ENCODE measurements around the gene ANO4.
A peak's percentile ranks its signal among the peaks of the same experiment; 100 is the strongest.

Gene ANO4

GRCh38 chr12:100877776-100878175 lies 83.2 kb downstream of the ANO4 start:
- Histone ChIP-seq H3K27ac (ENCODE audit: low read depth, low read length) (no peak overlapping the region), H2AFZ (ENCODE audit: low read depth, low read length, severe bottlenecking) (no peak overlapping the region), H3K79me2 (ENCODE audit: insufficient read depth, low read length) (no peaks in the 10 kb centered on the region), H3F3A (ENCODE audit: insufficient read depth) (no peaks in the 10 kb centered on the region), H3K4me3 (ENCODE audit: insufficient read depth, low read length, poor library complexity, severe bottlenecking) (no peak overlapping the region), H3K4me2 (ENCODE audit: low read depth, low read length, poor library complexity, severe bottlenecking) (no peak overlapping the region), H3K9me2 (replicated peaks; ENCODE audit: insufficient read depth, low read length) (no peaks in the 10 kb centered on the region), H4K20me1 (ENCODE audit: low read depth, low read length) (no peaks in the 10 kb centered on the region), H3K9ac (ENCODE audit: low read length) (no peak overlapping the region), H3K36me3 (ENCODE audit: low read length) (no peaks in the 10 kb centered on the region), H3K9me3 (ENCODE audit: insufficient read depth, low read length) (no peaks in the 10 kb centered on the region), H3K27me3 (ENCODE audit: low read length) (no peaks in the 10 kb centered on the region)
- TF ChIP-seq CTCF (IDR thresholded peaks at IDR 0.05; ENCODE audit: insufficient read depth, low read length, poor library complexity, severe bottlenecking) (peak; percentile 19), EZH2phosphoT487 (conservative IDR thresholded peaks at IDR 0.05; ENCODE audit: low read length) (no peak)

GRCh38 chr12:100895192-100895591 lies 100.6 kb downstream of the ANO4 start:
- H3K9ac ChIP-seq (ENCODE audit: low read length): no peak overlapping the region
- no peaks in the 10 kb centered on the region for H3K79me2 ChIP-seq (ENCODE audit: insufficient read depth, low read length)
- no peak overlapping the region for H3K27ac ChIP-seq (ENCODE audit: low read depth, low read length)
- H3F3A ChIP-seq (ENCODE audit: insufficient read depth): no peaks in the 10 kb centered on the region
- no peak for TF ChIP-seq CTCF (IDR thresholded peaks at IDR 0.05; ENCODE audit: insufficient read depth, low read length, poor library complexity, severe bottlenecking)
- no peak for TF ChIP-seq EZH2phosphoT487 (conservative IDR thresholded peaks at IDR 0.05; ENCODE audit: low read length)
- no peak overlapping the region for H3K4me3 ChIP-seq (ENCODE audit: insufficient read depth, low read length, poor library complexity, severe bottlenecking)
- H3K9me3 ChIP-seq (ENCODE audit: insufficient read depth, low read length): no peaks in the 10 kb centered on the region
- no peaks in the 10 kb centered on the region for H3K27me3 ChIP-seq (ENCODE audit: low read length)
- no peak overlapping the region for H3K4me2 ChIP-seq (ENCODE audit: low read depth, low read length, poor library complexity, severe bottlenecking)
- no peak overlapping the region for H2AFZ ChIP-seq (ENCODE audit: low read depth, low read length, severe bottlenecking)
- H4K20me1 ChIP-seq (ENCODE audit: low read depth, low read length): no peaks in the 10 kb centered on the region
- no peaks in the 10 kb centered on the region for H3K9me2 ChIP-seq (replicated peaks; ENCODE audit: insufficient read depth, low read length)
- H3K36me3 ChIP-seq (ENCODE audit: low read length): no peaks in the 10 kb centered on the region

- Histone ChIP-seq H3K4me3 (ENCODE audit: insufficient read depth, low read length, poor library complexity, severe bottlenecking) (no peak overlapping the region), H2AFZ (ENCODE audit: low read depth, low read length, severe bottlenecking) (no peak overlapping the region), H3F3A (ENCODE audit: insufficient read depth) (no peaks in the 10 kb centered on the region), H4K20me1 (ENCODE audit: low read depth, low read length) (no peaks in the 10 kb centered on the region), H3K27ac (ENCODE audit: low read depth, low read length) (no peak overlapping the region), H3K79me2 (ENCODE audit: insufficient read depth, low read length) (no peaks in the 10 kb centered on the region), H3K9me3 (ENCODE audit: insufficient read depth, low read length) (no peaks in the 10 kb centered on the region), H3K27me3 (ENCODE audit: low read length) (no peaks in the 10 kb centered on the region), H3K9ac (ENCODE audit: low read length) (no peak overlapping the region), H3K36me3 (ENCODE audit: low read length) (no peaks in the 10 kb centered on the region), H3K9me2 (replicated peaks; ENCODE audit: insufficient read depth, low read length) (no peaks in the 10 kb centered on the region), H3K4me2 (ENCODE audit: low read depth, low read length, poor library complexity, severe bottlenecking) (no peak overlapping the region)
- TF ChIP-seq EZH2phosphoT487 (conservative IDR thresholded peaks at IDR 0.05; ENCODE audit: low read length) (no peak), CTCF (IDR thresholded peaks at IDR 0.05; ENCODE audit: insufficient read depth, low read length, poor library complexity, severe bottlenecking) (no peak)
Measured at GRCh38 chr12:100896192-100896591, 101.6 kb downstream of the ANO4 start.

Measured in SU-DHL-6 (cell line).